Bronchial epithelial cell (primary cell): Measurements from ENCODE around the gene CDC20. TPM values are rescaled to one million over a fixed set of nuclear protein-coding genes. Genes with fewer than 3 reads are reported as not detected.
A peak's percentile ranks its signal among the peaks of the same experiment; 100 is the strongest.

ENCODE experiments used
- DNase-seq: peaks from one replicate; pipeline ENCODE4 v3.0.0-alpha.2; 2010; ENCODE audit warnings: low read depth
- FAIRE-seq: peaks from 2 replicates; lab custom pipeline; 2011; peaks lifted over from hg19 to GRCh38; lab: Jason Lieb, UNC
- H3K27me3 ChIP-seq: 2 replicates; pipeline ENCODE4 v1.5.1; 2011; ENCODE audit warnings: low read length; ENCODE audit not compliant: control insufficient read depth, insufficient read depth
- H3K36me3 ChIP-seq: 2 replicates; pipeline ENCODE4 v1.5.1; 2011; ENCODE audit warnings: low read length; ENCODE audit not compliant: control insufficient read depth, insufficient read depth
- H3K4me3 ChIP-seq: 2 replicates; pipeline ENCODE4 v1.5.1; 2011; ENCODE audit warnings: mild to moderate bottlenecking, low read depth, low read length, control low read depth
- total RNA-seq: library from RNA; depleted of rRNA; stranded (reverse); fragments of >200 nt; gene quantifications from 2 replicates; pipeline ENCODE4 v1.2.1, GENCODE V29; 2014
- TF ChIP-seq, protein P1 (sequence below): IDR thresholded peaks from 2 replicates; pipeline ENCODE4 v1.5.1; 2011; ENCODE audit warnings: mild to moderate bottlenecking, moderate library complexity, low read length, control low read depth, inconsistent platforms; ENCODE audit not compliant: insufficient read depth, severe bottlenecking

The CDC20 gene
- total RNA-seq, 1 donor from 2014 or later, result 2.6 TPM

DNA sequence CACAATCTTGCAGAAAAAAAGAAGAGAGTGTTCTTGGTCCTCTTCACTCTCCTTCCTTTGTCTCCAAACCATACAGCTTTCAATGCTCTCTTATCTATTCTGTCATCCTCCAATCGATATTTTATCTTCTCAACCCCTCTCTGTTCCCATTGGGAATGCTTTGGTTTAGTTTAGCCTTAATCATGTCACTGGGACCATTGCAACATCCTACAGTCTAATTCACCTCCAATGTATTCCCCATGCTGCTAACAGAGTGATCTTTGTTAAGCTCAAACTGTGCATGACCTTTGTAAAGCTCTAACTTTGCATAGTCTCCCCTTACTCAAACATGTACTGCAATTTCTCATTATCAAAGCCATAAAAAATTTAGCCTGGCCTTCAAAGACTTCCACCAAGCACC is 18.2 kb upstream of the CDC20 start:
- no peaks in the 10 kb centered on the region for H3K36me3 ChIP-seq
- DNase-seq (no peak), FAIRE-seq (no peak)
- TF ChIP-seq, protein P1, sequence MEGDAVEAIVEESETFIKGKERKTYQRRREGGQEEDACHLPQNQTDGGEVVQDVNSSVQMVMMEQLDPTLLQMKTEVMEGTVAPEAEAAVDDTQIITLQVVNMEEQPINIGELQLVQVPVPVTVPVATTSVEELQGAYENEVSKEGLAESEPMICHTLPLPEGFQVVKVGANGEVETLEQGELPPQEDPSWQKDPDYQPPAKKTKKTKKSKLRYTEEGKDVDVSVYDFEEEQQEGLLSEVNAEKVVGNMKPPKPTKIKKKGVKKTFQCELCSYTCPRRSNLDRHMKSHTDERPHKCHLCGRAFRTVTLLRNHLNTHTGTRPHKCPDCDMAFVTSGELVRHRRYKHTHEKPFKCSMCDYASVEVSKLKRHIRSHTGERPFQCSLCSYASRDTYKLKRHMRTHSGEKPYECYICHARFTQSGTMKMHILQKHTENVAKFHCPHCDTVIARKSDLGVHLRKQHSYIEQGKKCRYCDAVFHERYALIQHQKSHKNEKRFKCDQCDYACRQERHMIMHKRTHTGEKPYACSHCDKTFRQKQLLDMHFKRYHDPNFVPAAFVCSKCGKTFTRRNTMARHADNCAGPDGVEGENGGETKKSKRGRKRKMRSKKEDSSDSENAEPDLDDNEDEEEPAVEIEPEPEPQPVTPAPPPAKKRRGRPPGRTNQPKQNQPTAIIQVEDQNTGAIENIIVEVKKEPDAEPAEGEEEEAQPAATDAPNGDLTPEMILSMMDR, result no peak
- no peak overlapping the region for H3K4me3 ChIP-seq
- peaks cover 3% of the 10 kb centered on the region for H3K27me3 ChIP-seq

DNA sequence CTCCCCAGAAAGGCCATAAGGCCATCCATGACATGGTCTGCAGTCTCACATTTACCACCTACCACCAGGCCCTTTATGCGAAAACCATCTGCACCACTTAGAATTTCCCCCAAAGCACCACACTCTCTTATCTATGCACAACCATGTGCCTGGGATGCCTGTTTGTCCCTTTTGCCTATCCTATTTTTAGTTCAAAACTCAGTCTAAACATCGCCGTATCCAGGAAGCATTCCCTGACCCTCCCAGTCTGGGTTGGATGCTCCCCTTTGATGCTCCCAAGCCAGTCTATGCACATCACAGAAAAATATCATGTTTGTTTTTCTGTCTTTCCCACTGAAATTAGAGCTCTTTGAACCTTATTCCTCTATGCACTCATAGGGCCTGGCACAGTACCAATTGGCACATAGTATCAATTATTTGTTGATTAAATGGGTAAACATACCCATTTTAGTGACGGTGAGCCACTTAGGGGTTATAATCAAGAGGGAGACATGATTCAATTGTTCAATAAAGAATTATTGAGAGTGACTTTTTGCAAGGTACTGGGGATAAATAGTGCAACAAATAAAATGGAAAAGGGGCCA is 14.4 kb upstream of the CDC20 start:
- no peak for FAIRE-seq
- Histone ChIP-seq H3K36me3 (no peaks in the 10 kb centered on the region), H3K27me3 (no peaks in the 10 kb centered on the region), H3K4me3 (no peak overlapping the region)
- TF ChIP-seq, protein P1, result no peak
- no peak for DNase-seq

DNA sequence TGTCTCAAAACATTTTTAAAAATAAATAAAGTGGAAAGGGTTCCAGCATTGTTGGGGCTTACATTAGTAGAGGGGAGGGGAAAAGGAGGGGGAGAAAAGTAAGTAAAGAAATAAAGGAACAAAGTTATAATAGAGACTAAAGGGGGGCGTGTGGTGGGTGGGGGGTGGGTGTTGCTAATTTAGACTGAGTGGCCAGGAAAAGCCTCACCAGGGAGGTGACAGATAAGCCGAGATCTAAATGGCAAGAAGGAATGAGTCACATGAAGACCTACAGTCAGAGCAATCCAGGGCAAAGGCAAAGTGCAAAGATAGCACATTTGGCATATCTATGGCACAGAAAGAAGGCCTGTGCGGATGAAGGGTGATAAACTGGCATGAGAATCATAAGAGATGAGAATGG is 13.7 kb upstream of the CDC20 start:
- TF ChIP-seq, protein P1, result no peak
- FAIRE-seq, result no peak
- peak; percentile 20 for DNase-seq
- H3K36me3 ChIP-seq, result no peaks in the 10 kb centered on the region
- no peak overlapping the region for H3K4me3 ChIP-seq
- H3K27me3 ChIP-seq, result no peaks in the 10 kb centered on the region

DNA sequence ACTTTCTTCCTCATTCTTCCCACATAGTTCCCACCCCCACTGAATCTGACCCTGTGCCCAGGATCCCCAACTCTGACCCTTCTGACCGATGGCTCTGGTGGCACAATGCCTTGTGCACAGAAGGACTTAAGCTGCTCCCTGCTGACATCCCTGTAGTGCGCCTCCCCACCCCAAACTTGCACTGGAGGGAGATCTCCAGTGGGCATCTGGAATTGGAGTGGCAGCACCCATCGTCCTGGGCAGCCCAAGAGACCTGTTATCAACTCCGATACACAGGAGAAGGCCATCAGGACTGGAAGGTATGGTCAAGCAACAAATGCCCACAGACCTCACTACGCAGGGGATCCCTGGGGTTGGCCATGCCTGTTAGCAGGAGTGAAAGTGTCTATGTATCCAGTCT is 12.1 kb upstream of the CDC20 start:
- TF ChIP-seq, protein P1, result no peak
- H3K36me3 ChIP-seq, result no peaks in the 10 kb centered on the region
- no peaks in the 10 kb centered on the region for H3K27me3 ChIP-seq
- no peak for DNase-seq
- H3K4me3 ChIP-seq, result no peak overlapping the region
- no peak for FAIRE-seq

DNA sequence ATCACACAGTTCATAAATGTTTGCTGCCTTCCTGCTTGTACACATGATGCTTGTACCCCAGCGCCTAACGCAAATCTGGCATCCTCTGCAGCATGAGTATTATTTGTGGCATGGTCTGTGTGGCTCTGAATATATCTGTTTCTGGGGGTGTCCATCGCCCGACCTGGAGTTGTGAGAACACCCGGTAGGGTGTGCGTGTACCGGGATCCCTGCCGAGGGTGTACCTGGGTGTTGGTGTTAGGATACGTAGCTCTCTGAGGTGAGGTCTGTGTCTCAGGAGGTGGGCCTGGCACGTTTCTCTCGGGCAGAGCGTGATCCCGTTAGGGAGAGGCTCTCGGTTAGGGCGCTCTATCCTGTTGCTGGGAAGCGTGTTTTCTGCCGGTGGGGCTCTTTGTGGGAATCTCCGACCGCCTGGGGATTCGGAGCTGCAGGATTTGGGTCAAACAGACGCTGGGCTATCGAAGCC is 10.4 kb upstream of the CDC20 start:
- Histone ChIP-seq H3K4me3 (peak overlapping the region; percentile 71), H3K36me3 (no peaks in the 10 kb centered on the region), H3K27me3 (no peaks in the 10 kb centered on the region)
- FAIRE-seq (no peak), DNase-seq (peak; percentile 37)
- TF ChIP-seq, protein P1, result no peak
